DMS53 treated with DMSO at 0.1 percent for 48 hours (cell line): ENCODE data around the gene CCDC192.

ENCODE experiments used
- DNase-seq: peaks from one replicate; lab custom pipeline; 2025; ENCODE audit not compliant: unreplicated experiment; lab: John Stamatoyannopoulos, UW

The CCDC192 gene

GRCh38 chr5:127975961-127976360 lies 272.8 kb downstream of the CCDC192 start:
- DNase-seq = no peak

GRCh38 chr5:127976525-127976924 lies 273.3 kb downstream of the CCDC192 start:
- no peak for DNase-seq

GRCh38 chr5:127976991-127977717 lies 274.0 kb downstream of the CCDC192 start:
- DNase-seq = no peak

GRCh38 chr5:127978738-127979300 lies 275.6 kb downstream of the CCDC192 start:
- DNase-seq = no peak

- no peak for DNase-seq
These were observed 276.3 kb downstream of the CCDC192 start for GRCh38 chr5:127979475-127979874.

- no peak for DNase-seq
These were observed 277.7 kb downstream of the CCDC192 start for GRCh38 chr5:127980843-127981242.

GRCh38 chr5:127981498-127981897 lies 278.3 kb downstream of the CCDC192 start:
- DNase-seq = no peak

- DNase-seq = no peak
These were observed 282.7 kb downstream of the CCDC192 start for GRCh38 chr5:127985811-127986325.

- DNase-seq = no peak
These were observed 284.4 kb downstream of the CCDC192 start for GRCh38 chr5:127987354-127988145.

- peak; percentile 75 for DNase-seq
These were observed 285.1 kb downstream of the CCDC192 start for GRCh38 chr5:127988146-127988760.
